Activated T-cell treated with anti-CD3 and anti-CD28 coated beads, Interleukin-2, amount 50 U/mL, for 48 hours (primary cell): ENCODE results near the gene PCYT1A.
"Not testable (repeated sequence)": the region's sequence is repeated elsewhere in the genome, so short reads cannot be mapped to it uniquely, and the experiment has no call there.

Experiments
- DNase-seq, 2 experiments: peaks; one replicate each; pipeline ENCODE4 v3.0.0-alpha.2; 2020

PCYT1A gene

GRCh38 chr3:196284396-196284795 is 3.1 kb downstream of the PCYT1A start:
- no peak for DNase-seq

- no peak for DNase-seq
Measured at GRCh38 chr3:196281962-196282361, 5.6 kb downstream of the PCYT1A start.

GRCh38 chr3:196280689-196281440 is 6.7 kb downstream of the PCYT1A start:
- DNase-seq = no peak

- DNase-seq = no peak
Measured at GRCh38 chr3:196275126-196275525, 12.4 kb downstream of the PCYT1A start.

GRCh38 chr3:196274585-196274984 is 12.9 kb downstream of the PCYT1A start:
- DNase-seq = peak; percentile 69 to 71

- DNase-seq = no peak
Measured at GRCh38 chr3:196273655-196274054, 13.9 kb downstream of the PCYT1A start.

- DNase-seq = no peak
Measured at GRCh38 chr3:196272826-196273225, 14.7 kb downstream of the PCYT1A start.

- DNase-seq = peak in 1 of 2 experiments; percentile 12
Measured at GRCh38 chr3:196270499-196270898, 17.0 kb downstream of the PCYT1A start.

GRCh38 chr3:196268284-196269163 is 19.0 kb downstream of the PCYT1A start:
- DNase-seq = no peak

GRCh38 chr3:196263819-196264218 is 23.7 kb downstream of the PCYT1A start:
- no peak for DNase-seq

GRCh38 chr3:196260784-196261183 is 26.7 kb downstream of the PCYT1A start:
- DNase-seq = no peak

GRCh38 chr3:196255776-196256175 is 31.8 kb downstream of the PCYT1A start:
- DNase-seq = no peak

- DNase-seq = no peak
Measured at GRCh38 chr3:196254376-196255283, 32.9 kb downstream of the PCYT1A start.

- no peak for DNase-seq
Measured at GRCh38 chr3:196251918-196252317, 35.6 kb downstream of the PCYT1A start.

GRCh38 chr3:196246612-196247308 is 40.8 kb downstream of the PCYT1A start:
- DNase-seq = peak; percentile 29 to 32

- not testable (repeated sequence) for DNase-seq
Measured at GRCh38 chr3:196244166-196244565, 43.4 kb downstream of the PCYT1A start.

GRCh38 chr3:196241704-196242103 is 45.8 kb downstream of the PCYT1A start:
- no peak for DNase-seq

- DNase-seq = no peak
Measured at GRCh38 chr3:196240424-196240823, 47.1 kb downstream of the PCYT1A start.

GRCh38 chr3:196238612-196239560 is 48.6 kb downstream of the PCYT1A start:
- no peak for DNase-seq

GRCh38 chr3:196237203-196237602 is 50.3 kb downstream of the PCYT1A start:
- no peak for DNase-seq

GRCh38 chr3:196236223-196236622 is 51.3 kb downstream of the PCYT1A start:
- DNase-seq = no peak
